GM18870 (cell line): ENCODE results near the gene GRM2.

Experiments used
- ATAC-seq: cut with Tn5 transposase; IDR thresholded peaks from one replicate; pipeline ENCODE4 v1.9.1; 2021; ENCODE audit warnings: moderate library complexity; ENCODE audit not compliant: unreplicated experiment

GRM2 gene

GRCh38 chr3:51706788-51707731 is at the start of gene GRM2:
GRM2 (plus strand) TSS chr3:51707068; CDS start chr3:51708984, 1,916 bp downstream.
- ATAC-seq: no peak

GRCh38 chr3:51657234-51657633 is 49.6 kb upstream of the GRM2 start:
- no peak for ATAC-seq

- ATAC-seq: no peak
Observed at GRCh38 chr3:51659942-51660341, 46.9 kb upstream of the GRM2 start.

- ATAC-seq: no peak
Observed at GRCh38 chr3:51662456-51662855, 44.4 kb upstream of the GRM2 start.

GRCh38 chr3:51668756-51669155 is 38.1 kb upstream of the GRM2 start:
- ATAC-seq: no peak

- ATAC-seq: no peak
Observed at GRCh38 chr3:51669241-51670052, 37.4 kb upstream of the GRM2 start.

- no peak for ATAC-seq
Observed at GRCh38 chr3:51670053-51670822, 36.6 kb upstream of the GRM2 start.

- peak; percentile 45 for ATAC-seq
Observed at GRCh38 chr3:51670823-51671733, 35.8 kb upstream of the GRM2 start, which contains the start of gene TEX264. TEX264 (plus strand) TSS chr3:51671252; CDS start chr3:51674305, 3,053 bp downstream.

- ATAC-seq: peak; percentile 34
Observed at GRCh38 chr3:51671734-51672475, 35.0 kb upstream of the GRM2 start.

GRCh38 chr3:51673181-51673801 is 33.6 kb upstream of the GRM2 start:
- ATAC-seq: no peak

GRCh38 chr3:51673802-51674654 is 32.8 kb upstream of the GRM2 start:
- no peak for ATAC-seq

GRCh38 chr3:51675201-51675611 is 31.7 kb upstream of the GRM2 start:
- ATAC-seq: no peak

GRCh38 chr3:51676102-51676640 is 30.7 kb upstream of the GRM2 start:
- ATAC-seq: no peak

- no peak for ATAC-seq
Observed at GRCh38 chr3:51677358-51677757, 29.5 kb upstream of the GRM2 start.

- no peak for ATAC-seq
Observed at GRCh38 chr3:51678186-51678585, 28.7 kb upstream of the GRM2 start.

GRCh38 chr3:51678641-51679040 is 28.2 kb upstream of the GRM2 start:
- ATAC-seq: no peak

- no peak for ATAC-seq
Observed at GRCh38 chr3:51679318-51679717, 27.6 kb upstream of the GRM2 start.

GRCh38 chr3:51679777-51680176 is 27.1 kb upstream of the GRM2 start:
- ATAC-seq: no peak
